HG03575 (cell line): Measurements from ENCODE around the gene PNKP.

ENCODE experiments used
- ATAC-seq: cut with Tn5 transposase; IDR thresholded peaks from one replicate; pipeline ENCODE4 v1.9.1; 2021; ENCODE audit not compliant: unreplicated experiment, insufficient number of reproducible peaks, low FRiP score; ENCODE audit errors: extremely low read depth

The PNKP gene

GRCh38 chr19:49862391-49863253, 4.8 kb downstream of the PNKP start:
- ATAC-seq = no peak

DNA sequence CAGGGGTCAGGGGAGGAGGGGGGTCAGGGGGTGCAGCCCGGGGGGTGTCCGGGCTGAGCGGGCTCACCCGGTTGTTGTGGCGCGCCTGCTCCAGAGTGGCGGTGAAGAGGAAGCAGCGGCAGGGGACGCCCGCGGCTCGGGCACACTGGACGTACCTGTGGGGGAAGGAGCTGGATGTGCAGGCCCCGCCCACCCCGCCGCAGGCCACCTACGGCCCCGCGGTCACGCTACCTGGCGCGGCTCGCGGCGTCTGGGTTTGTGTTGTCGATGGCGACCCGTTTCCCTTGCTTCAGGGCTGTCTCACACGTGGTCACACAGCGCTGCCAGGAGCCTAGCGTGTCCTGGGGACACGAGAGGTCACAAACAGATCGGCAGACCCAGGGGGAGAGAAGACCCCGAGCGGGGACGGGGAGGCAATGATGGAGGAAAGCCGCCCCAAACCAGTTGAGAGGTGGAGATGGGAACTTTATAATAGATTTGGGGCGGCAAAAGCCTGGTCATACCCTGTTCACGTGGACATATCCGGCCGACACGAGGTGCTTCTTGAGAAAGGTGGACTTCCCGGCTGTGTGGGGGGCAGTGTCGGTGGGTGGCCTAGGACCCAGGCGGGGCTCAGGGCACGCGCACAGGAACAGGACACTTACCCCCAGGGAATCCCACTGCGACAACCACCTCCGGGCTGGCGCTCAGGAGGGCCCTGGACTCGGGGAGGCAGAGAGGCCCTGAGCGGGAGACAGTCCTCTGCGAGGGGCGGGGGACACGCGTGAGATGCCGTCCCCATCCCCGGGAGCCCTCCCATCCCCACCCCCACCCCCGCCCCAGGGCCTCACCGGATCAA, 5.6 kb downstream of the PNKP start:
- no peak for ATAC-seq

DNA sequence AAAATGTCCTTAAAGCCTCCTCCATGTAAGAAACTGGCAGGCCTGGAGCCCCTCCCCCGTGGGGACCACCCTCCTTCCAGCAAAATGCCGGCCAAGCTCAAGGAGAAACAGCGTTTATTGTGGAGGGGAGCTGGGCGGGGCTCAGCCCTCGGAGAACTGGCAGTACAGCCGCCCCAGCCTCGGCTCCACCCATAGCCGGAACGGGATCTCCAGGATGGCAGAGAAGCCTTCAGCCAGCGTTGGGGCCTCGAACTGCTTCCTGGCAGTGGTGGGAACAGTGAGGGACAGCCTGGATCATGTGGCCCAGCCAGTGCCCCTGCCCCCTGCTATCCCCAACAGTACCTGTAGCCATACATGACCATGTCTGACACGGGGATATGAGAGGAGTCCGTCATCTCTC, 6.3 kb downstream of the PNKP start:
- no peak for ATAC-seq

DNA sequence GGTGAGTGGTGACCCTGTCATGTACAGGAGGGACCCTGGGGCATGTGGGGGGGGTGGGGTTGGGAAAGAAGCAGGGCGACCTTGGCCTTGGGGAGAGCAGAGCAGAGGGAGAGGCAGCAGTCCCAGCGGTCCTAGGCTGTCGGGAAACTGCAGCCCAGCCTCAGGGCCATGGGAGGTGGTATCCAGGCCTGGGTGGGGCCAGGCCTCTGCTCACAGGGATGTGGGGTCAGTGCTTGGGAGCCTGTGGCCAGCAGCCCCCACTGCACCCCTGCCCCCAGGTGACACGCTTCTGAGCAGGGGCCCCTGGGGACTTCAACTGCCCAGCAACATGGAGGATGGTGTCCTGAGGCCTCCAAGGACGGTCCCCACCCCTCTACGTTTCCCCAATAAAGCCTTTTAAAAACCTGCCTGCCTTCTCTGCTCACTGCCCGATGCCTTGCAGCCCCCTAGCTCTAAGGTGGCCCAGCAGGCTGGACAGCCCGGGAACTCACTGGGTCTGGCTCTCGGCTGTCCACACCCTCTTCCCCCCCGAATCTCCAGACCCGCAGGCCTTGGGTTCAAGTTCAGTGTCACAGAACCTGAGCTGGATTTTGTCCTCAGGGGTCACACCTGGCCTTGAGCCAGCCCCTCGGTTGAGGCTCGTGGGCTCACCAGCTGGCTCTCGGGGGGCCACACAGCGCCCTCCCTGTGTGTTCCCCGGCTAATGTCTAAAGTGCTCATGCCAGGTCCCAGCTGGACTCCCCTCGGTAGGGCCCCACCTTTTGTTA, 6.9 kb downstream of the PNKP start:
- no peak for ATAC-seq

- ATAC-seq = no peak
These were observed 7.6 kb downstream of the PNKP start for GRCh38 chr19:49859682-49860335.

DNA sequence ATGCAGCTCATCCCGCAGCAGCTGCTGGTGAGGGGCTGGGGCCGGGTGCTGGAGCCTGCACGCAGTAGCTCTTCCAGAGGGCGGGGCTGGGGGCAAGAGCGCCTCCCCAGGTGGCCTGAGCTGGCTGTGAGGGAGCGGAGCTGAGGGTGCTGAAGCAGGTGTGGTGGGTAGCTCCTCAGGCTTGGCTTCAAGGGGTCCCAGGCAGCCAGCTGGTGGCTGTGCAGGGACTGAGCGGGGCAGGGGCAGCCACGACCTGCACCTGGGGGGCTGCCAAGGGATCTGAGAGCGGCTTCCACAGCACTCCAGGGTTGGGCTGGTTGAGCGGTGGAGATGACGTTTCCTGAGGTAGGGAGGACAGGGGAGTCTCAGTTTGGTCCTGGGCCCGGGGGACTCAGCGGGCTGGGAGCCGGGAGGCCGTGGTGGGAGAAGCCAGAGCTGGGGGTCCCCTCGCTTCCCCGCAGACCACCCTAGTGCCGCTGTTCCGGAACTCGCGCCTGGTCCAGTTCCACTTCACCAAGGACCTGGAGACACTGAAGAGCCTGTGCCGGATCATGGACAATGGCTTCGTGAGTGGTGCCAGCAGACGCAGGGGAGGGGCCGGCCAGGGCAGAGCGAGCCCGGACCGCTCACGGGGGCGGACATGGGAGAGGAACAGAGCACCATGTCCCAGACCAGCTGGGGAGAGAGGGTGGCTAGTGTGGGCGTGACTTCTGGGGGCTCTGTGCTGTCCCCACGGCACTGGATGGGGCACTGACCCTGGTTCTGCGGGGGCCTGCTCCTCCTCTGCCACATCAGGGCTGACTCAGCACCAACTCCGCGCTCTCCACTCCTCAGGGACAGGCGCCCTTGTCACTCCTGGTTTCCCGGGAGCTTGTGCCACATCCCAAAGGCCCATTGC, 9.0 kb downstream of the PNKP start:
- ATAC-seq = no peak

DNA sequence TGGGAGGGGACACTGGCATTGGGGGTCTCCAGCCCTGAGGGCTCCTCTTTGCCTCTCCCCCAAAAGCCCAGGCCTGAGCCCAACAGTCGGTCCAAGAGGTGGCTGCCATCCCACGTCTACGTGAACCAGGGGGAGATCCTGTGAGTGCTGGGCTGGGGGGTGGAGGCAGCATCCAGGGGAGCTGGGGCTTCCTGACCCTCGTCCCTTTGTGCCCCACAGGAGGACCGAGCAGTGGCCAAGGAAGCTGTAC, 9.6 kb downstream of the PNKP start:
- ATAC-seq = no peak

GRCh38 chr19:49857061-49857837, 10.1 kb downstream of the PNKP start:
- ATAC-seq = no peak

- ATAC-seq = no peak
These were observed 10.8 kb downstream of the PNKP start for GRCh38 chr19:49856574-49857021.

DNA sequence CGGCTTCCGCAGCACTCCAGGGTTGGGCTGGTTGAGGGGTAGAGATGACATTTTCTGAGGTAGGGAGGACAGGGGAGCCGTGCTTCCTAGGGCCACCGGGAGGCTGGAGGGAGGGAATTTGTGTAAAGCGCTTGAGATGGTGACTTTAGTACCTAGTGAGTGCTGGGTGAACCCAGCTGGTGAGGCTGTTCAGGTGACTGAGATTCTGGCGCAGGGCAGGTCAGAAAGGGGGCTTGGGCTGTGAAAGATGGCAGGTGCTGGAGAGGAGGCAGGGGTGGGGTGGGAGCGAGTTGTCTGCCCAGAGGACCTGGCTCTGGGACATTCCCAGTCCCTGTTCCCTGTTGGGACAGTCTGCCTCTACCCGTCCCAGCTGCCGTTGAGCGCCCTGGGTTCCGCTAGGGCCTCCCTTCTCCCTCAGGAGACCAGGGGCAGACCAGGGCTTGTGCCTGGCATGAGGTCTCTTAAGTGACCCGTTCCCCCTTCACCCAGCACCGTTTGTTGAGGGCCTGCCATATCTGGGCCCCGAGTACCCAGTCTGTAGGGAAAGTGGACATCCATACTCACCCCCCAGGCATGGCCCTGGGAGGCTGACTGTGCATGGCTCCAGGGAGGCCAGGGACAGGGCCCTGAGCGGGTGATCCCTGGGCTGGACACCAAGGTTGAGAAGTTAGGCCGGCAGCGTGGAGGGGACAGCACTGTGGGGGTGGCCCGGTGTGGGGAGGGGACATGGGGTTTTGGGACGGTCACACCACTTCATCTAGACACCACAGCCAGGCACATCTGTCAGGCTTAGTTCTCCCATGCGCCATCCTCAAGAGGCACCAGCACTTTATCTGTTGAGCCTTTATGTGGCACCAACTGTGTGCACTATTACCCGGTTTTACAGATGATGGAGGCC, 11.5 kb downstream of the PNKP start:
- no peak for ATAC-seq

DNA sequence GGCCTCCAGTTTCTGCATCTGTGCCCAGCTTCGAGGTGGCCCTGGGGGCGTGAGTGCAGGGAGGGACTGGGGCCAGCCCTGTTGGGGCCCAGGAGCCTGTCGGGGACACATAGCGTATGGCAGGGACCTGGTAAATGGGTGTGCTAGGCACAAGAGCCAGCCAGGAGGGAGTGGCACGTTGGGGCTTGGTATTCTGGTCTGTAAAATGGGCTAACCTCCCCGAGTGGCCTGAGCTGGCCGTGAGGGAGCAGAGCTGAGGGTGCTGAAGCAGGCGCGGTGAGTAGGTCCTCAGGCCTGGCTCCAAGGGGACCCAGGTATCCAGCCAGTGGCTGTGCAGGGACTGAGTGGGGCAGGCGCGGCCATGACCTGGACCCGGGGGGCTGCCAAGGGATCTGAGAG, 12.1 kb downstream of the PNKP start:
- ATAC-seq = no peak

DNA sequence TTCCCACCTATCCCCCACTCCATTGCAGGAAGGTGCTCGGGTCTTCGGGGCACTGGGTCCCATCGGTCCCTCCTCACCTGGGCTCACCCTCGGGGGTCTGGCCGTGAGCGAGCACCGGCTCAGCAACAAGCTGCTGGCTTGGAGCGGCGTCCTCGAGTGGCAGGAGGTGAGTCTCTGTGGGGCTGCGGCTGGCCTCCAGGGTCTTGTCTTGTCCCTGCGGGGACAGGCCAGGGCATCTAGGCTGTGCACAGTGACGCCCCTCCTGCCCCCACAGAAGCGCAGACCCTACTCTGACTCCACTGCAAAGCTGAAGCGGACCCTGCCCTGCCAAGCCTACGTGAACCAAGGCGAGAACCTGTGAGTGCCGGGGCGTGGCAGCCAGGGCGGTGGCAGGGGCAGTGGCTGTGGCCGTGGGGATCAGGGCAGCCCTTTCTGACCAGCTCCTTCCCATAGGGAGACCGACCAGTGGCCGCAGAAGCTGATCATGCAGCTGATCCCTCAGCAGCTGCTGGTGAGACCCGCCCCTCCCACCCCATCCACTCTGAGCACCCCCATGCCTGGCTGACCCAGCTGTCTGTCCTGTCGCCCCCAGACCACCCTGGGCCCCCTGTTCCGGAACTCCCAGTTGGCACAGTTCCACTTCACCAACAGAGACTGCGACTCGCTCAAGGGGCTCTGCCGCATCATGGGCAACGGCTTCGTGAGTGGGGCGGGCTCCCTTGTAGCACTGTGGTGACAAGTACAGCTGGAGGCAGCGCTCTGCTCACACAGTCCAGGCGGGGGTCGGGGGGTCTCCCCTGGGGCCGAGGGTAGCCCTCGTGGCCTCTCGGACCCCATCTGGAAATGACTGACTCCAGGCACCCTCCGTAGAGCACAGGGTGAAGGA, 12.8 kb downstream of the PNKP start:
- no peak for ATAC-seq

DNA sequence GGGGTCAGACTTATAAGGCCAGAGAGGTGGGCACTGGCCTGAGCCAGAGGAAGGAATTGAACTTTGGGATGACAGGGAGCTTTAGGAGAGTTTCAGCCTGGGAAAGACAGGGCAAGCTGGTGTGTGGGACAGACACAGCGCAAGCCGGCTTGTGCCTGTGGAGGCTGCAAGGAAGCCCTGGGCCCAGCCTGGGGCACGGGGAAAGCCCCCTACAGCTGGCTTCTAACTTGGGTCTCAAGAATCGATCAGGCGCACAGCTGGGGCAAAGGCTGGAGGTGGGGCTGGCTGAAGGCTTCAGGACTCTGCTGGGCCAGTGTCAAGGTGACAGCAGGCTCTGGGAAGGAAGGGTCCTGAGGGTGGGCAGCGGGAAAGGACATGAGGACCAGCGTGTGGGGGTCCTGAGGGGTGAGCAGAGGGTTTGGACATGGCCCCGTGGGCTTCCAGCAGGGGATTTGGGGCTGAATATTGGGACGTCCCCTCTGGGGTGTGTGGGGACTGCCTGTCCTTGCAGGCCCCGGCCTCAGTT, 13.5 kb downstream of the PNKP start:
- no peak for ATAC-seq

GRCh38 chr19:49852631-49853126, 14.7 kb downstream of the PNKP start:
- ATAC-seq = no peak

- ATAC-seq = no peak
These were observed 15.7 kb downstream of the PNKP start for GRCh38 chr19:49851456-49852259.
